Spleen (tissue), 11 donors: ENCODE measurements around the gene CEMP1. TPM values are rescaled to one million over a fixed set of nuclear protein-coding genes. Genes with fewer than 3 reads are reported as not detected.
A peak's percentile ranks its signal among the peaks of the same experiment; 100 is the strongest.

Experiments used
- DNase-seq: peaks from one replicate; pipeline ENCODE4 v3.0.0-alpha.2; 2020
- H3K27ac ChIP-seq, 8 donors: fragments of 200-600 bp; sonication (generic) in 7 of 8; 1 replicate in 4 of 8; 2 replicates in 4 of 8; pipeline versions ENCODE4 v1.5.0 to v1.8.0; 2016 to 2021; ENCODE audit warnings: inconsistent platforms in 4 of 8, mild to moderate bottlenecking in 4 of 8, moderate library complexity in 1 of 8
- H3K27me3 ChIP-seq, 7 donors: fragments of 200-600 bp; sonication (generic) in 6 of 7; replicated peaks in 1 of 7; 1 replicate in 4 of 7; 2 replicates in 3 of 7; pipeline versions ENCODE4 v1.5.0 to v1.8.0; 2016 to 2021; ENCODE audit warnings: inconsistent platforms in 3 of 7, mild to moderate bottlenecking in 1 of 7
- H3K36me3 ChIP-seq, 6 donors: fragments of 200-600 bp; sonication (generic) in 5 of 6; 1 replicate in 4 of 6; 2 replicates in 2 of 6; pipeline versions ENCODE4 v1.5.0 to v1.8.0; 2016 to 2021; ENCODE audit warnings: inconsistent platforms in 2 of 6
- H3K4me1 ChIP-seq, 6 donors: fragments of 200-600 bp; sonication (generic) in 5 of 6; 1 replicate in 3 of 6; 2 replicates in 3 of 6; pipeline versions ENCODE4 v1.5.0 to v1.8.0; 2016 to 2021; ENCODE audit warnings: inconsistent platforms in 3 of 6
- H3K4me3 ChIP-seq, 8 donors: fragments of 200-600 bp; sonication (generic) in 7 of 8; 1 replicate in 4 of 8; 2 replicates in 4 of 8; pipeline versions ENCODE4 v1.5.0 to v1.8.0; 2016 to 2021; ENCODE audit warnings: inconsistent platforms in 4 of 8, mild to moderate bottlenecking in 4 of 8, moderate library complexity in 2 of 8
- H3K9me3 ChIP-seq, 8 donors: fragments of 200-600 bp; sonication (generic) in 7 of 8; 1 replicate in 4 of 8; 2 replicates in 4 of 8; pipeline versions ENCODE4 v1.5.0 to v1.8.0; 2016 to 2021; ENCODE audit warnings: inconsistent platforms in 4 of 8
- POLR2A ChIP-seq, 3 donors: fragments of 450-650 bp; IDR thresholded peaks; one replicate each; pipeline ENCODE4 v1.5.1; 2017; ENCODE audit warnings: antibody characterized with exemption in 3 of 3, mild to moderate bottlenecking in 1 of 3
- POLR2AphosphoS5 ChIP-seq, 3 donors: sonication (generic); formaldehyde crosslinking; IDR thresholded peaks; one replicate each; pipeline ENCODE4 v1.5.1; 2017; ENCODE audit warnings: antibody characterized with exemption in 3 of 3
- WGBS, 5 donors: extraction: QIAGEN DNeasy Blood & Tissue Kit in 3 of 5; methylation state at CpG; one replicate each; pipeline versions ENCODE4 v1.1.5 to v1.1.7; 2013 to 2018; 5-methylcytosine and 5-hydroxymethylcytosine counted together
- intact Hi-C: fragments of 100-400 bp; cut with DNase I; formaldehyde crosslinking; loops from one replicate; pipeline ENCODE4 v1.15.0; 2023; ENCODE audit warnings: low total_unique reads
- polyA plus RNA-seq, 3 donors: library from polyadenylated mRNA; stranded (reverse); fragments of 200-250 nt; gene quantifications; one replicate each; pipeline ENCODE4 v1.2.1, GENCODE V29; 2013
- total RNA-seq, 7 donors: library from RNA; depleted of rRNA in 3 of 7; stranded (reverse); fragments of >200 nt in 3 of 7; fragmentation: NEBNext Ultra II Directional in 4 of 7; extraction: Animal tissue kit (Norgen Biotek cat#: 25700) in 4 of 7; gene quantifications; one replicate each; pipeline versions ENCODE4 v1.1.0 to v1.2.1, GENCODE V29; 2016 to 2021
- TF ChIP-seq, protein P1 (sequence below), 11 experiments: fragments of 200-600 bp in 7 of 11; fragments of 450-650 bp in 4 of 11; sonication (generic) in 4 of 11; IDR thresholded peaks in 8 of 11; conservative IDR thresholded peaks in 3 of 11; 1 replicate in 7 of 11; 2 replicates in 4 of 11; pipeline versions ENCODE4 v1.4.0 to v1.8.0; 2016 to 2021; ENCODE audit warnings: antibody characterized with exemption in 11 of 11, inconsistent platforms in 4 of 11, mild to moderate bottlenecking in 1 of 11
- donor health status: healthy with polysubstance abuse.
- donor health status: DM: no; HTN: no; CAD: no; lungs with moderate emphysema.
- donor health status: DM: no; HTN: no; CAD: no.
- donor health status: Bipolar disorder and iron deficiency.
- donor health status: healthy.
- donor health status: DM: no; HTN: no; CAD: no.
- donor health status: DM: yes; HTN: yes; CAD: no.

Gene CEMP1
- total and polyA plus RNA-seq, 10 donors: 0.37 to 1.5 (median 0.74) TPM; not detected in 5

DNA sequence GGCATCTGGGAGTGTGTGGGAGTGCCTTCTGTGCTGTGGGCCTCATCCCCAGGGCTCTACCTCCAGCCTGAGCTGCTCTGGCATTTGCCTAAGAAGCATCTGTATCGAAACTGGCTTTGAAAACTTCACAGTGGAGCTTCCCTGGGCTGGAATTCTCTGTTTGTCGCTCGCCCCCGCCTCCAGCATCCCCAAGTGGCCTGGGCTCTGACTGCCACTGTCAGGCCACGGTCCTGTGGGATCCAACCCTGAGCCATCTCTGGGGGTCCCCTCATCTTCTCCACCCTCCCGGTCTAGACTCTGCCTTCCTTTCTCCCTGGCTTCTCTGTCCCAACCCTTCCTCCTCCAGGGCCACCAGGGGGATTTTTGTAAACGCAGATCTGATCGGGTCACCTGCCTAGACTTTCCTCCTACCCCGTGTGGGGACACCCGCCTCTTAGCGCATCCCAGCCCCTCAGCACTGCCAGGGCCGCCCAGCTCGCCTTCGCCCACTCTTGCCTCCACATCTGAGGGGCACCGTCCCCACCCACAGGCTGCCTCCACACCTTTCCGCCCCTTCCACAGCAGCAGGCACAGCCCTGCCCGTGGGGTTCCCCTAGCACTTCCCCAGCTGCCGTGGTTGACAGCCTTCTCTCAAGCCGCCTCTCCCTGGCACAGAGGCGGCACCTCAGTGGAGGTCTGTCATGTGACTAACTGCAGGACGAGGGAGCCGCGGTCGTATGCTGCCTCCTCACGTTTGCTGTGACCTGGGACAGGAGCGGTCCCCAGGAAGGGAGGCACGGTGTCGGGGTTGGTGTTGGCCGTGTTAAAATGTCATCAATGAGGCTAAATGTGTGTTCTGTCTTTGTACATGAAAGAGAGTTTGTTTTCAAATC lies 44.3 kb downstream of the CEMP1 start:
- peak overlapping the region in 1 of 8 donors; percentile 22 for H3K4me3 ChIP-seq
- H3K36me3 ChIP-seq: peaks cover 0 to 18% (median 0%) of the 10 kb centered on the region in 6 donors
- peak overlapping the region in 2 of 8 donors; percentile 38 to 57 for H3K27ac ChIP-seq
- intact Hi-C loops: no loop called here
- no peaks in the 10 kb centered on the region for H3K9me3 ChIP-seq
- peak; percentile 93 for DNase-seq
- no peak for TF ChIP-seq POLR2A (IDR thresholded peaks at IDR 0.05)
- TF ChIP-seq, protein P1, sequence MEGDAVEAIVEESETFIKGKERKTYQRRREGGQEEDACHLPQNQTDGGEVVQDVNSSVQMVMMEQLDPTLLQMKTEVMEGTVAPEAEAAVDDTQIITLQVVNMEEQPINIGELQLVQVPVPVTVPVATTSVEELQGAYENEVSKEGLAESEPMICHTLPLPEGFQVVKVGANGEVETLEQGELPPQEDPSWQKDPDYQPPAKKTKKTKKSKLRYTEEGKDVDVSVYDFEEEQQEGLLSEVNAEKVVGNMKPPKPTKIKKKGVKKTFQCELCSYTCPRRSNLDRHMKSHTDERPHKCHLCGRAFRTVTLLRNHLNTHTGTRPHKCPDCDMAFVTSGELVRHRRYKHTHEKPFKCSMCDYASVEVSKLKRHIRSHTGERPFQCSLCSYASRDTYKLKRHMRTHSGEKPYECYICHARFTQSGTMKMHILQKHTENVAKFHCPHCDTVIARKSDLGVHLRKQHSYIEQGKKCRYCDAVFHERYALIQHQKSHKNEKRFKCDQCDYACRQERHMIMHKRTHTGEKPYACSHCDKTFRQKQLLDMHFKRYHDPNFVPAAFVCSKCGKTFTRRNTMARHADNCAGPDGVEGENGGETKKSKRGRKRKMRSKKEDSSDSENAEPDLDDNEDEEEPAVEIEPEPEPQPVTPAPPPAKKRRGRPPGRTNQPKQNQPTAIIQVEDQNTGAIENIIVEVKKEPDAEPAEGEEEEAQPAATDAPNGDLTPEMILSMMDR (IDR thresholded peaks at IDR 0.05 in 8 of 11, conservative IDR thresholded peaks at IDR 0.05 in 3 of 11): peak in 10 of 11 experiments; percentile 11 to 63 (median 52)
- peak; percentile 25 to 64 (median 63) for TF ChIP-seq POLR2AphosphoS5 (IDR thresholded peaks at IDR 0.05)
- peaks cover 7 to 61% (median 28%) of the 10 kb centered on the region in 6 donors for H3K4me1 ChIP-seq
- no peaks in the 10 kb centered on the region for H3K27me3 ChIP-seq
- WGBS, 5 donors: 36 to 46% (median 44%) methylated on average over 29 of the region's 29 CpGs

DNA sequence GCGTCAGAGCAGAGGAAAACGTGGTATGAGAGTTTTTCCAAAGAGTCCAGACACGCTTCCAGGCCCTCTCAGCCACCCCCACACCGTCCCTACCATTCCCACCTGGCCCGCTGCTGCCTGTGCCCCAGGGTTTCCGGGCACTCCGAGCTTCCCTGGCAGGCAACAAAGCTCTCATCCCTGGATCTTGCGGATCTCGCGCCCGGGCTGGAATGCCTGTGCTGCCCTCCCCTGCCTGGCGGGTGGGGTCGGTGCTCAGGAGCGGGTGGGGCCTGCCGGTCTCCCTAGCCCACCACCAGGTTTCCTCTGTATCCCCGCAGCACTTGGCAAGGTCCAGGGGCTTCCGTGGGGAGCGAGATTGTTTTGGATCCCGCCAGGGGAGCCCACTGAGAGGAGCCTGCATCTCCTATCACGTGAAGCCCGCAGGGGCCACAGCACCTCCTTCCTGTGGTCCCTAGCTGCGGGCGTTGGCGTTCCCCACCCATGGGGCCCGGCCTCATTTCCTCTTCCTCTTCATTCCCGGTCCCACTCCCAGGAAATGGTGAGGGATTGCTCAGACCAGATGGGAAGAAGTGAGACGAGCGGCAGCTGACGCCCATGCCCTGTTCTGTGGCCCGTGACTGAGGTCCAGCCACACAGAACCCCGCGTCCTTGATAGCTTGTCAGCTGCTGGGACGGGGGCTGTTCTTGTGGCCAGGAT lies 45.2 kb downstream of the CEMP1 start:
- TF ChIP-seq POLR2A (IDR thresholded peaks at IDR 0.05) (no peak), POLR2AphosphoS5 (IDR thresholded peaks at IDR 0.05) (peak in 2 of 3 donors; percentile 13 to 21)
- TF ChIP-seq, protein P1 (IDR thresholded peaks at IDR 0.05 in 8 of 11, conservative IDR thresholded peaks at IDR 0.05 in 3 of 11): no peak
- Histone ChIP-seq H3K36me3 (peaks cover 0 to 20% (median 0%) of the 10 kb centered on the region in 6 donors), H3K4me1 (peaks cover 7 to 61% (median 28%) of the 10 kb centered on the region in 6 donors), H3K9me3 (no peaks in the 10 kb centered on the region), H3K27ac (peak overlapping the region in 2 of 8 donors; percentile 38 to 57), H3K27me3 (no peaks in the 10 kb centered on the region), H3K4me3 (no peak overlapping the region)
- 59 to 70% (median 60%) methylated on average over 24 to 33 of the region's 33 CpGs for WGBS, 5 donors
- intact Hi-C loops: no loop called here
- DNase-seq: no peak

DNA sequence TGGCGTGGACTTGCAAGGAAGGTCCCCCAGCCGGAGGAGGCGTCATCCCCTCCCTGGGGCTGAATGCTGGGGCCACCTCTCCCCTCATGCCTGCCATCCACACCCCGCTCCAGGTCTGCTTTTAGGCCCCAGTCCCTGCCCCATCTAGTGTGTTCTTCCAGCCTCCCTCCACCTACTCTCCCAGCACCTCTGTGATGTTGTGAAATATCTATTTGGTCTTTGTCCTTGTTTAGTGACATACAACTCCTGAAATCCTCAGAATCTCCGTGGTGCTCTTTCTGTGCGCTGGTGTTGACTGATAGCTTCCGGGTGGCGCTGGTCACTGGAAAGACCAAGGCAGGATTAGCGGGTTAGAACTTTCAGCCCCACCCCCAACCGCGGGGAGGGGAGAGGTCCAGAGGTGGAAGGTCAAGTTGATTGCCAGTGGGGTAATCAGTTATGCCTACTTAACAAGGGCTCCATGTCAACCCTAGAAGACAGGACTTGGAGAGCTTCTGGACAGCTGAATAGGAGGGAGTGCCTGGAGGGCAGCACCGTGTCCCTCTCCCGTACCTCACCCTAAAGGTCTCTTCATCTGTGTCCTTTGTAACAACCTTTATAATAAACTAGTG lies 46.2 kb downstream of the CEMP1 start:
- no peak for DNase-seq
- Histone ChIP-seq H3K36me3 (peaks cover 0 to 19% (median 0%) of the 10 kb centered on the region in 6 donors), H3K27ac (no peak overlapping the region), H3K27me3 (no peaks in the 10 kb centered on the region), H3K4me3 (no peak overlapping the region), H3K4me1 (peaks cover 7 to 61% (median 28%) of the 10 kb centered on the region in 6 donors), H3K9me3 (no peaks in the 10 kb centered on the region)
- 85 to 90% (median 88%) methylated on average over 13 of the region's 13 CpGs for WGBS, 5 donors
- no peak for TF ChIP-seq POLR2AphosphoS5 (IDR thresholded peaks at IDR 0.05)
- TF ChIP-seq POLR2A (IDR thresholded peaks at IDR 0.05): no peak
- TF ChIP-seq, protein P1 (IDR thresholded peaks at IDR 0.05 in 8 of 11, conservative IDR thresholded peaks at IDR 0.05 in 3 of 11): no peak
- intact Hi-C loops: no loop called here
